Measurements from ENCODE around the gene SAMD4A. TPM values are rescaled to one million over a fixed set of nuclear protein-coding genes. Genes with fewer than 3 reads are reported as not detected.

SAMD4A gene
- total RNA-seq, 1 donor from 2014 or later, result 57.0 TPM

- Mint-ChIP-seq H3K4me1 (ENCODE audit: low read depth) (no peaks in the 10 kb centered on the region), H3K36me3 (ENCODE audit: low read depth) (no peaks in the 10 kb centered on the region), H3K9me3 (ENCODE audit: low read depth) (no peaks in the 10 kb centered on the region), H3K27ac (ENCODE audit: unreplicated experiment) (no peak overlapping the region), H3K27me3 (ENCODE audit: low read depth) (peaks cover 16% of the 10 kb centered on the region), H3K4me3 (ENCODE audit: unreplicated experiment) (no peak overlapping the region)
- no peak for TF ChIP-seq CTCF (IDR thresholded peaks at IDR 0.05)
- DNase-seq (ENCODE audit: low spot score), result no peak
These were observed 246.2 kb downstream of the SAMD4A start for GRCh38 chr14:54813081-54813480.

DNA sequence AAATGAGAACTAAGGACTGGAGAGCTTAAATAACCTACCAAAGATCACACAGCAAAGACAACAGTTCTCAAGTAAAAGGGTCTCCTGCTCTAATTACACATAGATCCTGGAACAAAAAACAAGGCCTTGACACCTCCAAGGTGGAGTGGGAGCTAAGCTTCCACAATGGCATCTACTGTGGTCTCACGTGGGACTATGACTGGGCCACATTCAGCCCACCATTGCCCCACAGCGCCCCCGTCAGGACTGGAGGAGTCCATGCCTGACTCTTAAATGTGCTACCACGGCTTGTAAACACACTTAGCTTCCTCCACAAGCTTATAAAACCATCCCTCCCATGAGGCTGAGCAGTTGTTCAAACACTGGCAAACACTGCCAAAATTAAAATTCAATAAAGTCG is 247.1 kb downstream of the SAMD4A start:
- Mint-ChIP-seq H3K4me1 (ENCODE audit: low read depth) (peaks cover 9% of the 10 kb centered on the region), H3K4me3 (ENCODE audit: unreplicated experiment) (no peak overlapping the region), H3K9me3 (ENCODE audit: low read depth) (no peaks in the 10 kb centered on the region), H3K27ac (ENCODE audit: unreplicated experiment) (no peak overlapping the region), H3K27me3 (ENCODE audit: low read depth) (peaks cover 16% of the 10 kb centered on the region), H3K36me3 (ENCODE audit: low read depth) (no peaks in the 10 kb centered on the region)
- no peak for DNase-seq (ENCODE audit: low spot score)
- TF ChIP-seq CTCF (IDR thresholded peaks at IDR 0.05), result peak; percentile 49

- Mint-ChIP-seq H3K4me3 (ENCODE audit: unreplicated experiment) (no peak overlapping the region), H3K27me3 (ENCODE audit: low read depth) (peaks cover 16% of the 10 kb centered on the region), H3K9me3 (ENCODE audit: low read depth) (no peaks in the 10 kb centered on the region), H3K27ac (ENCODE audit: unreplicated experiment) (no peak overlapping the region), H3K4me1 (ENCODE audit: low read depth) (peaks cover 9% of the 10 kb centered on the region), H3K36me3 (ENCODE audit: low read depth) (no peaks in the 10 kb centered on the region)
- DNase-seq (ENCODE audit: low spot score), result no peak
- no peak for TF ChIP-seq CTCF (IDR thresholded peaks at IDR 0.05)
These were observed 248.1 kb downstream of the SAMD4A start for GRCh38 chr14:54815016-54815415.

GRCh38 chr14:54815515-54815914 is 248.6 kb downstream of the SAMD4A start:
- Mint-ChIP-seq H3K4me3 (ENCODE audit: unreplicated experiment) (no peak overlapping the region), H3K36me3 (ENCODE audit: low read depth) (no peaks in the 10 kb centered on the region), H3K4me1 (ENCODE audit: low read depth) (peaks cover 9% of the 10 kb centered on the region), H3K27me3 (ENCODE audit: low read depth) (peaks cover 16% of the 10 kb centered on the region), H3K27ac (ENCODE audit: unreplicated experiment) (no peak overlapping the region), H3K9me3 (ENCODE audit: low read depth) (no peaks in the 10 kb centered on the region)
- no peak for TF ChIP-seq CTCF (IDR thresholded peaks at IDR 0.05)
- no peak for DNase-seq (ENCODE audit: low spot score)

GRCh38 chr14:54816450-54816849 is 249.5 kb downstream of the SAMD4A start:
- H3K4me3 Mint-ChIP-seq (ENCODE audit: unreplicated experiment), result no peak overlapping the region
- TF ChIP-seq CTCF (IDR thresholded peaks at IDR 0.05), result no peak
- H3K4me1 Mint-ChIP-seq (ENCODE audit: low read depth), result peaks cover 9% of the 10 kb centered on the region
- H3K27me3 Mint-ChIP-seq (ENCODE audit: low read depth), result peaks cover 13% of the 10 kb centered on the region
- H3K9me3 Mint-ChIP-seq (ENCODE audit: low read depth), result no peaks in the 10 kb centered on the region
- no peak overlapping the region for H3K27ac Mint-ChIP-seq (ENCODE audit: unreplicated experiment)
- DNase-seq (ENCODE audit: low spot score), result no peak
- no peaks in the 10 kb centered on the region for H3K36me3 Mint-ChIP-seq (ENCODE audit: low read depth)

All from chondrocyte (in vitro differentiated cells).